H9 (cell line): ENCODE measurements around the gene CYP19A1. TPM values are rescaled to one million over a fixed set of nuclear protein-coding genes. Genes with fewer than 3 reads are reported as not detected.

Source experiments
- DNase-seq: peaks from one replicate; pipeline ENCODE4 v3.0.0-alpha.2; 2017
- H2AFZ ChIP-seq: one replicate; pipeline ENCODE4 v1.6.1; 2013; ENCODE audit warnings: mild to moderate bottlenecking, low read length, control low read depth, moderate library complexity
- H2AK5ac ChIP-seq: 2 replicates; pipeline ENCODE4 v1.6.1; 2013; ENCODE audit warnings: low read length, control low read depth, mixed read lengths; ENCODE audit not compliant: insufficient read length
- H2BK120ac ChIP-seq: one replicate; pipeline ENCODE4 v1.6.1; 2013; ENCODE audit warnings: low read depth, mild to moderate bottlenecking, low read length, control low read depth, inconsistent platforms; ENCODE audit not compliant: poor library complexity, severe bottlenecking
- H2BK12ac ChIP-seq: 2 replicates; pipeline ENCODE4 v1.6.1; 2013; ENCODE audit warnings: low read length, control low read depth, mixed read lengths, low read depth; ENCODE audit not compliant: insufficient read length
- H2BK15ac ChIP-seq: 2 replicates; pipeline ENCODE4 v1.6.1; 2013; ENCODE audit warnings: low read depth, low read length, control low read depth
- H2BK20ac ChIP-seq: one replicate; pipeline ENCODE4 v1.6.1; 2013; ENCODE audit warnings: low read depth, mild to moderate bottlenecking, low read length, control low read depth, inconsistent platforms; ENCODE audit not compliant: poor library complexity, severe bottlenecking
- H2BK5ac ChIP-seq: 2 replicates; pipeline ENCODE4 v1.6.1; 2013; ENCODE audit warnings: low read length, control low read depth, mixed read lengths; ENCODE audit not compliant: insufficient read length
- H3K14ac ChIP-seq: 2 replicates; pipeline ENCODE4 v1.6.1; 2013; ENCODE audit warnings: low read length, control low read depth; ENCODE audit not compliant: insufficient read depth
- H3K18ac ChIP-seq: 2 replicates; pipeline ENCODE4 v1.6.1; 2013; ENCODE audit warnings: low read depth, mild to moderate bottlenecking, mixed read lengths, low read length, control low read depth; ENCODE audit not compliant: insufficient read length
- H3K23ac ChIP-seq: 2 replicates; pipeline ENCODE4 v1.6.1; 2013; ENCODE audit warnings: low read length, control low read depth, mixed read lengths, low read depth; ENCODE audit not compliant: insufficient read length
- H3K23me2 ChIP-seq: 2 replicates; pipeline ENCODE4 v1.6.1; 2013; ENCODE audit warnings: low read depth, mild to moderate bottlenecking, mixed read lengths, low read length, control low read depth; ENCODE audit not compliant: insufficient read length, poor library complexity, severe bottlenecking
- H3K27ac ChIP-seq: 2 replicates; pipeline ENCODE4 v1.5.1; 2013; ENCODE audit warnings: low read length, control low read depth, mixed read lengths, low read depth; ENCODE audit not compliant: insufficient read length
- H3K27me3 ChIP-seq: 2 replicates; pipeline ENCODE4 v1.6.1; 2013; ENCODE audit warnings: low read length, control low read depth, inconsistent platforms; ENCODE audit not compliant: insufficient read depth
- H3K4ac ChIP-seq: 2 replicates; pipeline ENCODE4 v1.6.1; 2013; ENCODE audit warnings: low read depth, mild to moderate bottlenecking, control low read depth, inconsistent platforms, low read length, moderate library complexity
- H3K4me1 ChIP-seq: 2 replicates; pipeline ENCODE4 v1.6.1; 2013; ENCODE audit warnings: low read length, control low read depth, inconsistent platforms; ENCODE audit not compliant: insufficient read depth
- H3K4me2 ChIP-seq: 2 replicates; pipeline ENCODE4 v1.6.1; 2013; ENCODE audit warnings: low read length, control low read depth, mixed read lengths; ENCODE audit not compliant: insufficient read length, insufficient read depth
- H3K56ac ChIP-seq: 2 replicates; pipeline ENCODE4 v1.6.1; 2013; ENCODE audit warnings: low read depth, mild to moderate bottlenecking, mixed read lengths, low read length, control low read depth; ENCODE audit not compliant: insufficient read length
- H3K79me1 ChIP-seq: 2 replicates; pipeline ENCODE4 v1.6.1; 2013; ENCODE audit warnings: low read depth, mild to moderate bottlenecking, moderate library complexity, low read length, control low read depth, inconsistent platforms; ENCODE audit not compliant: insufficient read depth, poor library complexity, severe bottlenecking
- H3K79me2 ChIP-seq: 2 replicates; pipeline ENCODE4 v1.6.1; 2013; ENCODE audit warnings: low read length, control low read depth, inconsistent platforms; ENCODE audit not compliant: insufficient read depth
- H3K9ac ChIP-seq: 2 replicates; pipeline ENCODE4 v1.6.1; 2013; ENCODE audit warnings: low read length, control low read depth, mixed read lengths; ENCODE audit not compliant: insufficient read length; ENCODE audit errors: extremely low read depth
- H3K9me3 ChIP-seq: one replicate; pipeline ENCODE4 v1.6.1; 2013; ENCODE audit warnings: low read depth, low read length, inconsistent platforms; ENCODE audit not compliant: control insufficient read depth
- H3T11ph ChIP-seq: one replicate; pipeline ENCODE4 v1.6.1; 2013; ENCODE audit warnings: mild to moderate bottlenecking, low read length, control low read depth, inconsistent platforms
- H4K20me1 ChIP-seq: one replicate; pipeline ENCODE4 v1.6.1; 2013; ENCODE audit not compliant: control insufficient read depth, insufficient read length, insufficient read depth
- H4K5ac ChIP-seq: 2 replicates; pipeline ENCODE4 v1.6.1; 2013; ENCODE audit warnings: low read depth, mild to moderate bottlenecking, mixed read lengths, low read length, control low read depth; ENCODE audit not compliant: insufficient read length
- H4K8ac ChIP-seq: replicated peaks from 2 replicates; pipeline ENCODE4 v1.6.1; 2013; ENCODE audit warnings: low read length, control low read depth, mixed read lengths, low read depth; ENCODE audit not compliant: insufficient read length
- H4K91ac ChIP-seq: 2 replicates; pipeline ENCODE4 v1.6.1; 2013; ENCODE audit warnings: low read depth, mild to moderate bottlenecking, moderate library complexity, mixed read lengths, low read length, control low read depth; ENCODE audit not compliant: insufficient read length
- H3K27ac Mint-ChIP-seq, 3 experiments: 2 replicates in 2 of 3; 3 replicates in 1 of 3; pipeline ENCODE4 v1.8.0; 2020 to 2021; ENCODE audit warnings: mixed read lengths in 3 of 3, mild to moderate bottlenecking in 1 of 3, moderate library complexity in 1 of 3
- H3K27me3 Mint-ChIP-seq: 2 replicates; pipeline ENCODE4 v1.8.0; 2021; ENCODE audit warnings: low read depth, mild to moderate bottlenecking, moderate library complexity, mixed read lengths
- H3K36me3 Mint-ChIP-seq, 3 experiments: 2 replicates in 2 of 3; 3 replicates in 1 of 3; pipeline ENCODE4 v1.8.0; 2020 to 2021; ENCODE audit warnings: low read depth in 3 of 3, mixed read lengths in 3 of 3; ENCODE audit not compliant: insufficient read depth in 1 of 3
- H3K4me1 Mint-ChIP-seq, 2 experiments: 2 replicates each; pipeline ENCODE4 v1.8.0; 2020; ENCODE audit warnings: mixed read lengths in 2 of 2
- H3K4me3 Mint-ChIP-seq, 2 experiments: 2 replicates in 1 of 2; 3 replicates in 1 of 2; pipeline ENCODE4 v1.8.0; 2020 to 2021; ENCODE audit warnings: mild to moderate bottlenecking in 2 of 2, mixed read lengths in 2 of 2, moderate library complexity in 1 of 2
- H3K9me3 Mint-ChIP-seq, 2 experiments: 2 replicates in 1 of 2; 3 replicates in 1 of 2; pipeline ENCODE4 v1.8.0; 2020; ENCODE audit warnings: mild to moderate bottlenecking in 2 of 2, mixed read lengths in 2 of 2, moderate library complexity in 1 of 2
- CTCF ChIP-seq: fragments of 200-600 bp; sonication (generic); conservative IDR thresholded peaks from 3 replicates; pipeline ENCODE4 v1.8.0; 2021; ENCODE audit warnings: antibody characterized with exemption, mild to moderate bottlenecking
- WGBS: extraction: QIAGEN DNeasy Blood & Tissue Kit; methylation state at CpG from one replicate; pipeline ENCODE4 v1.1.7; 2013; ENCODE audit warnings: missing lambda C conversion rate, low lambda C conversion rate, mixed read lengths; ENCODE audit not compliant: insufficient read length; ENCODE audit errors: extremely low coverage; 5-methylcytosine and 5-hydroxymethylcytosine counted together
- total RNA-seq: library from RNA; stranded (reverse); gene quantifications from 2 replicates; pipeline ENCODE4 v1.2.1, GENCODE V29; 2021

CYP19A1 gene
- total RNA-seq, 1 experiment from 2014 or later, result not detected

GRCh38 chr15:51290720-51291119 lies 47.7 kb downstream of the CYP19A1 start:
- Histone ChIP-seq H3K79me1 (no peaks in the 10 kb centered on the region), H3K4me1 (no peaks in the 10 kb centered on the region), H3K14ac (no peak overlapping the region), H2BK5ac (no peak overlapping the region), H3K23ac (no peak overlapping the region), H3K9ac (no peak overlapping the region), H3K4ac (no peak overlapping the region), H2BK120ac (no peak overlapping the region), H3K56ac (no peak overlapping the region), H3T11ph (no peak overlapping the region), H4K8ac (no peak overlapping the region), H3K79me2 (no peaks in the 10 kb centered on the region; the same call in 1 of the 2 replicates), H3K18ac (no peak overlapping the region), H4K5ac (no peak overlapping the region), H4K20me1 (no peaks in the 10 kb centered on the region), H2BK15ac (no peak overlapping the region), H3K4me2 (no peak overlapping the region), H3K23me2 (no peaks in the 10 kb centered on the region), H2AK5ac (no peak overlapping the region), H3K9me3 (no peaks in the 10 kb centered on the region), H3K27ac (no peak overlapping the region), H3K27me3 (no peaks in the 10 kb centered on the region), H2AFZ (no peak overlapping the region), H4K91ac (no peak overlapping the region), H2BK12ac (no peak overlapping the region), H2BK20ac (no peak overlapping the region)
- H3K36me3 Mint-ChIP-seq, result peaks cover 2 to 4% (median 4%) of the 10 kb centered on the region in 3 experiments; a peak in 5 of 7 replicates
- no peak overlapping the region for H3K4me3 Mint-ChIP-seq
- WGBS, result no CpG with 5 or more reads among the region's 4 CpGs
- H3K27ac Mint-ChIP-seq, result no peak overlapping the region
- TF ChIP-seq CTCF, result no peak
- H3K4me1 Mint-ChIP-seq, result no peaks in the 10 kb centered on the region
- H3K27me3 Mint-ChIP-seq, result peaks cover 3% of the 10 kb centered on the region
- DNase-seq, result no peak
- peaks cover 10 to 12% of the 10 kb centered on the region in 2 experiments for H3K9me3 Mint-ChIP-seq
